Stimulated activated CD4-positive, alpha-beta T cell treated with anti-CD3 and anti-CD28 coated beads, Interleukin-4, amount 100 ng/mL, for 1 hour (primary cell): ENCODE data around the gene GLT8D1.
A peak's percentile ranks its signal among the peaks of the same experiment; 100 is the strongest.

Experiments
- DNase-seq: peaks from one replicate; pipeline ENCODE4 v3.0.0-alpha.2; 2020

GLT8D1 gene

DNA sequence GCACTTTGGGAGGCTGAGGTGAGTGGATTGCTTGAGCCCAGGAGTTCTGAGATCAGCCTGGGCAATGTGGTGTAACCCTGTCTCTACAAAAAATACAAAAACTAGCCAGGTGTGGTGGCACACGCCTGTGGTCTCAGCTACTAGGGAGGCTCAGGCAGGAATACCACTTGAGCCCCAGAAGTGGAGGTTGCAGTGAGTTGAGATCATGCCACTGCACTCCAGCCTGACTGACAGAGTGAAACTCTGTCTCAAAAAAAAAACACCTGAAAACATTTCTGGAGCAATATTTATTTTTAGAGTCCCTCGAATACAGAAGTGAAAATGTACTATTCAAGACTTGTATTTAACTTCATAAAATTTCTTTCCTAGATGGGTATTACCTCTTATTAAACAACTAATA lies 4.9 kb upstream of the GLT8D1 start:
- DNase-seq = no peak

GRCh38 chr3:52707585-52707984 lies 2.0 kb upstream of the GLT8D1 start:
- DNase-seq = no peak

DNA sequence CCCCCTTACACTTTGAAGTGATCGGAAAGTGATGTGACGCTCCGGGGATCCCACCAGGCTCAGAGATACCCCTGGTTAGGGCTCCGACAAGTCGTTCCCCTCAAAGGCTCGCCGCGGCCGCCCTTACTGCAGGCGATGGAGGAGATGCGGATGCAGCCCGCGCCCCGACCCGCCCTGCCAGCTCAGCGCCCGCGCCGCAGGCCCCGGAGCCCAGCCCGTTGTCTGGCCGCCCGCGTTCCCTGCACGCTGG lies 228 bp downstream of the GLT8D1 start:
- DNase-seq = no peak

GRCh38 chr3:52704611-52705437 lies 767 bp downstream of the GLT8D1 start:
- peak; percentile 8 for DNase-seq

GRCh38 chr3:52703341-52703740 lies 2.2 kb downstream of the GLT8D1 start:
- DNase-seq = no peak

DNA sequence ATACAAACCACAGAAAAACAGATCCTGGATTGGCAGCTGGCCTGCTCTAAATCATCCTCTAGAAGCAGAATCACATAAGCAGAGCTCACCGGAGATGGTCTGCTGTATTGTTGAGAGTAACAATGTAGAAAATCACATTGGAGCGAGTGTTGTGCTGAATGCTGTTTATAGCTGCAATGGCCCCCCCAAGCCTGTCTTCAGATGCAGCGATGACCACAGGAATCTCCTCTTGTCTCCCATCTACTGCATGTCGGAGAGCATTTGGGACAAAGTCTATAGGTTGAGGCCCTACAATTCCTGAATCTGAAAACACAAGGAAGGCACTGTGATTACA lies 8.0 kb downstream of the GLT8D1 start:
- no peak for DNase-seq

DNA sequence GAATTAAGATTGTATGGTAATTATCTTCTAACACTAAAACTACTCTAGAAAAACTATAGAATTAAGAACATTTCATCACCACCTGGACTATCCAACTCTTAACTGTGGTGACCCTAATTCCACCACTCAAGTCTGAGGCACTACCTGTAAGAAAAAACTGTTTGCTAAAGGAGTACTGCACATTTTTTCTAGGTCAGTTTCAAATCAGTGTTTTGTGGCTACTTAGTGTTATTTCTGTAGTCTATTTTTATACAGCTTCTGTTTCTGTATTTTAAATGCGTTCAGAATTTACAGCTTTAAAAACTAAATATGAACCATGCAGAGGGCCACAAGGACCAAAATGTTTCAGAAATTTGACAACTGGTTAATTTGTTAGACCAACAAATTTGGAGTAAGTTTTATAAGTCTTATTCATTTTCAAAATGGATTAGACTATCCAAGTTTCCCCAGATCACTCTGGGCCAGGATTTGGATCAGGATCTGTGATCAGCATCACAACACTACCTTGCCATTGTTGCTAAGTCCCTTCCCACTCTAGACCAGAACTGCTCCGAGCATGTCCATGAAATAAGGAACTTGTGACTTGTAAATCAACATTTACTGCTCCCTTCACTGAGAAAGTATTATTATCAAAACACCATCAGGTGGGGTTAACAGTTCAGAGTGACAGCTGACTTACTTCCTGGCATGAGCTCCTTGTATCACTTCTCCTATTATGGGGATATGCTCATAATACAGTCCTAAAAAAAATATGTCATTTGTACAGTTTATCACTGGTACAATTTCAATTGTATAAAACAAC lies 8.6 kb downstream of the GLT8D1 start:
- no peak for DNase-seq

DNA sequence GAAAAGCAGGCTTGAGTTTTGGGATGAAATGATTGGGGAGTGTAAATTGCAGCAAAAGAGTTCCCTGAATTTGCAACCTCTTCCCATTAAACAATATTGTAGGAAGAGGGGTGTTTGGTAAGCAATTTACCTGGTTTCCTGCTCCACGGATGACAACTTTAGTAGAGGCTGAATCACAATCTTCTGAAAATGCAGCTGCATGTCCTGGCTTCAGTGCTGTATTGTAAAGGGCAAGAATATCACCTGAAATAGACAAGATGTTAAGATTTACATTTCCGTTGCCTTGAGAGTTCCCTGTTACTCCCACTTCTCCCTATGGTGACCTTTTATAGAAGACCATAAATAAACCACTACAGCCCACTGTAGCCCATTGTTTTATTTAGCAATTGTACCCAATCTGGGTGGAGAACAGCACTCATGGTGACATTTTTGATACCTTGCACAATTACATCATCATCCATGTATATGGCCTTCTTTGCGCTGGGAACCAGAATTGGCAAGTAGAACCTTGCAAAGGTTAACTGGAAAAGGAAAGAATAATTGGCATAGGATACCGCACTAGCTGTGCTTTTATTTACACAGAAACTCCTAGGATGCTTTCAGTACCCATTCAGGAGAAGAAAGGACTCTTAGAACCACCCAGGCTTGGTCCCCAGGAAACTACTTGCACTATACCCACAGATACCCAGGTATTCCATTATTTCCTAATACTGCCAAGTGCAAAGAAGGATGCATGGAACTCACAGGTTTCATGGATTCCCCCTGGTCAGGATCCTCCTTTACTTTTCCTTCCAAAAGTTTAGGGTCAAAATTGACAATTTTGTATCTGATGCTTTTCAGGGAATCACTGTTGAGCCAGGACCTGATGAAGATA lies 9.6 kb downstream of the GLT8D1 start:
- no peak for DNase-seq

- DNase-seq = no peak
Measured at GRCh38 chr3:52694528-52695189, 10.9 kb downstream of the GLT8D1 start.

DNA sequence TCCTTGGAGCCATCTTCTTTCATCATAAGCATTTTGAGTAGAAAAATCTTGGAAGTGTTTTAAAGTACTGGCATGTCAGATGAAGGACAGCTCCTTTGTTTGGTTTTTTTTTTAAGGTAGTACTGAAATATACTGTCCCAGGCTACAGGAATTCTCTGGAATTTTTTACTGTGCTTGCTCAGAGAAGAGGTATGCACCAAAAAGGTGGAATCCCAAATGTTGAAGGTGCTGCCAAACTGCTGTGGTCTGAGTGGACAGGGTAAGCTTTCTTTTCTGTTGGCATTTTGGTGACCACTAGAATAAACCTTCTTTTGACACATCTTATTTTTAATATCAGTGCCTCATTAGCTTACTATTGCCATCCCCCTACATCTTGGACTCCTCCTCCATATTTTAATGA lies 12.5 kb downstream of the GLT8D1 start:
- DNase-seq = no peak

DNA sequence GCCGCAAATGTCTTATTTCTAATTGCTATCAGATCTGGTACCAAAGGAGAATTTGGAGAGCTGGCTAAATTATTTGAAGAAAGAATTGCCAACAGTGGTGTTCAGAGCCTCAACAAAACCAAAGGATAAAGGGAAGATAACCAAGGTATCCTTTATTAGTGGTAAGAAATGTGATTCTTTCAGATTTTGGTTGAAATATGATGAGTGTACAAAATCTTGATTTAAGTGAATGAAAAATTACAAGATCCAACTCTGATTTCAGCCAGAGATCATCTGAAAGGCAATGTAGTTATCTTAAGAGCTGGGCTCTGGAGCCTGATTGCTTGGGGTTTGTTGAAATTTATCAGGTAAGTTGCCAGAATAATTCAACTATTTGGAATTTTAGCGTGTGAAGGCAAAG lies 15.0 kb downstream of the GLT8D1 start:
- no peak for DNase-seq

DNA sequence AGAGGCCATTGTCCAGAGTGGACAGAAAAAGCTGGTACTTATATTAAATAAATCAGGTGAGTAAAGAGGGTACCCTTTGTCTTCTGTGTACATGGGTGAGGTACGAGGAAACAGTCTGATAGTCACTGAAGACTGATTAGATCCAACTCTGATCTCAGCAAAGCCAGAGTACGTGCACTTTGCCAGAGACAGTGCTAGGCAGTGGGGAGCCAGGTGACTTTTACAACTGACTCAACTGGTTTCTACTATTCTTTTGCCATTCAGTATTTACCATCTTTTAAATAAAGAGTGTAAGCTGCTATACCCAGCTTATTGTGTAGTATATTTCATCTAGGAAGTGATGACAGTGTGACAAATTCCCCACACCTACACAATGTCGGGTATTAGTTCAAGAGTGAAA lies 16.4 kb downstream of the GLT8D1 start:
- DNase-seq = no peak

- DNase-seq = no peak
Measured at GRCh38 chr3:52688266-52688665, 17.3 kb downstream of the GLT8D1 start.

- DNase-seq = peak; percentile 91
Measured at GRCh38 chr3:52685709-52686691, 19.6 kb downstream of the GLT8D1 start, which contains the start of the genes GNL3 and PBRM1. Gene GNL3, plus strand, starts transcription at chr3:52686032. Its CDS starts 61 bp downstream, at chr3:52686093. Gene PBRM1, minus strand, starts transcription at chr3:52685913.

GRCh38 chr3:52685285-52685708 lies 20.3 kb downstream of the GLT8D1 start:
- DNase-seq = peak; percentile 78

GRCh38 chr3:52684184-52684583 lies 21.4 kb downstream of the GLT8D1 start:
- no peak for DNase-seq

DNA sequence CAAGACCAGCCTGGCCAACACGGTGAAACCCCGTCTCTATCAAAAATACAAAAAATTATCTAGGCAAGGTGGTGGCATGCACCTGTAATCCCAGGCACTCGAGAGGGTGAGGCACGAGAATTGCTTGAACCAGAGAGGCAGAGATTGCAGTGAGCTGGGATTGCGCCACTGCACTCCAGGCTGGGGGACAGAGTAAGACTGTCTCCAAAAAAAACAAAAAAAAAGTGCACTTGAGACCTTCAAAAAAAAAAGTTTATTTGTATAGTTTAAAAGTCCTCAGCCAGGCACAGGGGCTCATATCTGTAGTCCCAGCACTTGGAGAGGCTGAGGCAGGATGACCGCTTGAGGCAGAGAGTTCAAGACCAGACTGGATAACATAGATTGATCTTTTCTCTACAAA lies 22.0 kb downstream of the GLT8D1 start:
- no peak for DNase-seq

DNA sequence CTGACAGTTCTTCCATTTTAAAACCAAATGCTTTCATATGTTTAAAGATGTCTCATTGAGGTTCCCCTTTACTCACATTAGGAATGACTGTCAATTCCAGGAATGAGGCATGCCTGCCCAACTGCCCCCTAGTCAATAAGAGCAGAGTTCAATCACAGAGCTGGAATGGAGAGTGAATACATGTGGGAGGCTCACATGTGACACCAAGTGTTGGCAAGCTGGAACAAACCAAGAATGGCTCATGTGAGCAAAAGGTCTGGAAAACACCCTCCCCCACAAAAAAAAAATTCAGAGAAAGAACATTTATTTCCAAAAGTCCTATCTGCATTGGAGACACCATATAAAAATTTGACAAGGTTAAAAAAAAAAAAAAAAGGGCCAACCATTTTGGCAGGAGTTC lies 23.6 kb downstream of the GLT8D1 start:
- no peak for DNase-seq

GRCh38 chr3:52681596-52681995 lies 24.0 kb downstream of the GLT8D1 start:
- no peak for DNase-seq

DNA sequence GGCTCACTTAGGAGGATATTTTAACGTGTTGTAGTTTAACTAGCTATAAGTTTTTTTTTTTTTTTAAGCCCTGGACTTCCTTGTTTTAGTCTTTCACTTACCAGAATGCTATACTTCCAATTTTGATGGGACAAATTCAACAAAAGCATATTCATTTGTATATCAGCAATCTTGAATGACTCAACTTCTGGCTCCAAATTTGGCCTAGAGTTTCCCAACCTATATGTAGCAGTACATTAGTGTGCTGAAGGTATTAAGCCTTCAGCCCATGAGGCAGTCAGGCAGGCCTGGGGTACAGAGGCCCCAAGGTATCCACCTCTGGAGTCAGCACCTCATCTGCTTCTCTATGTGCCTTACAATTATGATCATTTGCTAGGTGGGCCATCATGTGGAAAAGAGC lies 25.8 kb downstream of the GLT8D1 start:
- DNase-seq = no peak

DNA sequence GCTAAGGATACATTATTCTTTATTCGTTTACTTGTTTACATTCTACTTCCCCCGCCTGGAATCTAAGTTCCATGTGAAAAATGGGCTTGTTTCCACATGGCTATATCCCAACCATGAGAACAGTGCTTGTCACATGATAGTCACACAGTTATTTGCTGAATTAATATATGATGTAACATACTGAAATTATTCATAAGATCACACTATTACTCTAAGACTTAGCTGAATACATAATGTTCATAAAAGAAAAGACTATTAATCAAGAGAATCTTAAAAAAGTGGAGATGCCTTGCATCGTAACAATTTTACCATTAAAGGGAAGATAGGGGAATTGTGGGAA lies 26.4 kb downstream of the GLT8D1 start:
- DNase-seq = no peak
